ENCODE data around the gene FAM168A.
"Not testable (repeated sequence)": the region's sequence is repeated elsewhere in the genome, so short reads cannot be mapped to it uniquely, and the experiment has no call there.

FAM168A gene

DNA sequence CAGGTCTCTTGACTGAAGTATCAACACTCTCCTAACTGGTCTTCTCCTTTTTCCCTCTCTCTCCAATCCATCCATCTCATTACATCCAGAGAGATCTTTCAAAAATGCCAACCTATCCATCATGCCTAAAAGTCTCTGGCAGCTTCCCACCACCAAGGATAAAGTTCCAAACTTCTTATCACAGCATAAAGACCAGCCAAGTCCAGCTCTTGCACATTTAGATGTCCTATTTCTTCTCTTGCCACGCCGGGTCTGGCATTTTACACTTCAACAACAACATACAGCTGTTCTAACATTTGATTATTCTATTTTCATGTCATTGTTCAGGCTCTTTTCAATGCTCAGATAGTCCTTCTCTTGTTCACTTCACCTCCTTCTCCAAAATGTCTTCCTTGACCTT, 151.1 kb downstream of the FAM168A start:
- Histone ChIP-seq H2AFZ (ENCODE audit: low read depth, low read length) (no peak overlapping the region), H3K9me3 (ENCODE audit: insufficient read depth, low read length) (no peaks in the 10 kb centered on the region), H3K4me1 (ENCODE audit: low read length) (no peaks in the 10 kb centered on the region), H3K9ac (ENCODE audit: low read length) (no peak overlapping the region), H3K27me3 (ENCODE audit: low read depth, low read length) (no peaks in the 10 kb centered on the region), H4K20me1 (ENCODE audit: insufficient read depth, low read length) (no peaks in the 10 kb centered on the region), H3K27ac (ENCODE audit: low read length) (no peak overlapping the region), H3K4me2 (ENCODE audit: low read length) (no peak overlapping the region), H3K36me3 (replicated peaks; ENCODE audit: low read depth, low read length) (no peaks in the 10 kb centered on the region), H3K79me2 (ENCODE audit: low read length) (no peaks in the 10 kb centered on the region), H3K4me3 (ENCODE audit: low read length) (no peak overlapping the region)
- TF ChIP-seq CTCF (IDR thresholded peaks at IDR 0.05; ENCODE audit: low read depth, low read length) (no peak), EZH2phosphoT487 (IDR thresholded peaks at IDR 0.05; ENCODE audit: low read depth) (no peak)

DNA sequence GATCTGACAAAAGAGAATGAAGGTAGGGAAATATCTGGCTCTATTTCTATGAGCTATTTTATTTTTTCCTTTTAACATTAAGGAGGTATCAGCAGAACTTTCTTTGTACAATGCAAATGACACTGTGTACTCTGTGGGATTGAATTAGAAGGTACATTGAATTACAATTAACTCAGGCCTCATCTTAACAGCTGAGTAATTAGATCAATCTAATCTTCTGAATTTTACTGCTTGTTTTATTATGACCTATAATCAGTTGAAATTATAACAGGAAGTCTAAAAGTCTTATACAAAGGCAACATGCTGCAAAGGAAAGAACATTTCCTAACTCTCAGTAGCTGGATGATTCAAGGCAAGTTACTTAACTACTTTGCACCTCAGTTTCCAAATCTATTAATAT, 151.9 kb downstream of the FAM168A start:
- no peaks in the 10 kb centered on the region for H3K9me3 ChIP-seq (ENCODE audit: insufficient read depth, low read length)
- no peak overlapping the region for H3K4me3 ChIP-seq (ENCODE audit: low read length)
- H3K27me3 ChIP-seq (ENCODE audit: low read depth, low read length), result no peaks in the 10 kb centered on the region
- H2AFZ ChIP-seq (ENCODE audit: low read depth, low read length), result no peak overlapping the region
- no peak for TF ChIP-seq CTCF (IDR thresholded peaks at IDR 0.05; ENCODE audit: low read depth, low read length)
- TF ChIP-seq EZH2phosphoT487 (IDR thresholded peaks at IDR 0.05; ENCODE audit: low read depth), result no peak
- H3K4me1 ChIP-seq (ENCODE audit: low read length), result no peaks in the 10 kb centered on the region
- no peaks in the 10 kb centered on the region for H3K36me3 ChIP-seq (replicated peaks; ENCODE audit: low read depth, low read length)
- no peak overlapping the region for H3K9ac ChIP-seq (ENCODE audit: low read length)
- no peaks in the 10 kb centered on the region for H3K79me2 ChIP-seq (ENCODE audit: low read length)
- no peaks in the 10 kb centered on the region for H4K20me1 ChIP-seq (ENCODE audit: insufficient read depth, low read length)
- H3K27ac ChIP-seq (ENCODE audit: low read length), result no peak overlapping the region
- H3K4me2 ChIP-seq (ENCODE audit: low read length), result no peak overlapping the region

DNA sequence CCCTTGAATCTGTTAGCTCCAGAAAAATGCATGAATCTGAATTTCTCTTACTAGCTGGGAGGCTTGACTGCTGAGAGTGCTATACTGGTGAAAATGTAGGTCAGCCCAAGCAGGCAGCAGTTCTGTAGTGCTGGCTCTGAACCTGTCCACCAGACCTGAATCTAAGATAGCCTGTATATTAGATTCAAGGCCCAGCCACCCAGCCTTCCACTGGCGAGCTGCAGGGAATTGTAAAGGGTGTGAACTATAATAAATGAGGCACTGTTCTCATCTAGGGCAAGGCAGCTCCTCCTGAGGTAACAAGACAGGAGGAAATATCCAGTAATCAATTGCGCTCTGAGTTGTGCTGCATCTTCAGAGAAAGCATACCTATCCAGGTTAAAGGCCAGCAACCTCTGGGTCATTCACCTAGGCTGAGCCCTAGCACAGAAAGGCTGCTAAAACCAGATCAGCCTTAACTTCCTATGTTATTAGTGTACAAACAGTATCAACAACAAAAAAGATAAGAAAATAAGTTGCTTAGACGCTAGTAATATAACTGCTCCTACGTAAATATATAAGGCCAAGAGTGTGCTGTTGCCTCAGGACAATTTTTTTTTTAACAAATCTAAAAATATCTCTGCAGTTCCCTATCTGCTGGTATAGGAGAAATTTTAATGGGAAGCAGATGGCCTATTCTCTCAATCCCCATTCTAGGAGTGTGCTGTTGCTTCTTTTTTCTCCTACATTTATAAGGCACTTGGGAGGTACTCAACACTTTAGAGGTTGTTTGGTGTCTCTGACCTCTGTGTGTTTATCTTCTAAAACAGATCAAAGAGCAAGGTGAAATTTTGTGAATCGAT, 158.7 kb downstream of the FAM168A start:
- TF ChIP-seq CTCF (IDR thresholded peaks at IDR 0.05; ENCODE audit: low read depth, low read length) (no peak), EZH2phosphoT487 (IDR thresholded peaks at IDR 0.05; ENCODE audit: low read depth) (no peak)
- no peak overlapping the region for H3K4me2 ChIP-seq (ENCODE audit: low read length)
- no peaks in the 10 kb centered on the region for H3K9me3 ChIP-seq (ENCODE audit: insufficient read depth, low read length)
- H4K20me1 ChIP-seq (ENCODE audit: insufficient read depth, low read length), result no peaks in the 10 kb centered on the region
- no peak overlapping the region for H2AFZ ChIP-seq (ENCODE audit: low read depth, low read length)
- H3K9ac ChIP-seq (ENCODE audit: low read length), result no peak overlapping the region
- H3K27ac ChIP-seq (ENCODE audit: low read length), result no peak overlapping the region
- no peak overlapping the region for H3K4me3 ChIP-seq (ENCODE audit: low read length)
- H3K36me3 ChIP-seq (replicated peaks; ENCODE audit: low read depth, low read length), result no peaks in the 10 kb centered on the region
- H3K27me3 ChIP-seq (ENCODE audit: low read depth, low read length), result no peaks in the 10 kb centered on the region
- H3K79me2 ChIP-seq (ENCODE audit: low read length), result no peaks in the 10 kb centered on the region
- no peaks in the 10 kb centered on the region for H3K4me1 ChIP-seq (ENCODE audit: low read length)

- H3K9me3 ChIP-seq (ENCODE audit: insufficient read depth, low read length); H3K27ac ChIP-seq (ENCODE audit: low read length); H3K27me3 ChIP-seq (ENCODE audit: low read depth, low read length): not testable (repeated sequence)
Measured at GRCh38 chr11:73436859-73437258, 161.1 kb downstream of the FAM168A start.

More at GRCh38 chr11:73436859-73437258, 161.1 kb downstream of the FAM168A start:
- H3K4me1 ChIP-seq (ENCODE audit: low read length); H3K79me2 ChIP-seq (ENCODE audit: low read length); H3K9ac ChIP-seq (ENCODE audit: low read length); H2AFZ ChIP-seq (ENCODE audit: low read depth, low read length); H3K4me3 ChIP-seq (ENCODE audit: low read length); H3K4me2 ChIP-seq (ENCODE audit: low read length); H3K36me3 ChIP-seq (replicated peaks; ENCODE audit: low read depth, low read length); H4K20me1 ChIP-seq (ENCODE audit: insufficient read depth, low read length): not testable (repeated sequence)

Measured in OCI-LY3 (cell line).